ENCODE measurements around the gene SLC22A13.

The SLC22A13 gene

DNA sequence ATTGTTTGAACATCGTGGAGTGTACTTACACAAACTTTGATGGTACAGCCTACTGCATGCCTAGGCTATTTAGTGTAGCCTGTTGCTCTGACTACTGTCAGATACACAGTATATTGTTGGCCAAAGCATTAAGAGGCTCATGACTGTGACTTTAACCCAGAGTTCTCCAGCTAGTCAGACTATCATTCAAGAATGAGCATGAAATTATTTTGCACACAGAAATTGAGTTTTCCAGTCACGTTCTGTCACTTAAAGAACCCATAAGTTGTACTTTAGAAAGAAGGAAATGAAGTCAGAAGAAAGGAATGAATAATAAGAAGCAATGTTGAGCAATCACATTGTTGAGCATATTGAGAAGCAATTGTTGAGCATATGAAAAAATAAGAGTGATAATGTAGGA lies 37.6 kb upstream of the SLC22A13 start:
- TF ChIP-seq, protein P1, sequence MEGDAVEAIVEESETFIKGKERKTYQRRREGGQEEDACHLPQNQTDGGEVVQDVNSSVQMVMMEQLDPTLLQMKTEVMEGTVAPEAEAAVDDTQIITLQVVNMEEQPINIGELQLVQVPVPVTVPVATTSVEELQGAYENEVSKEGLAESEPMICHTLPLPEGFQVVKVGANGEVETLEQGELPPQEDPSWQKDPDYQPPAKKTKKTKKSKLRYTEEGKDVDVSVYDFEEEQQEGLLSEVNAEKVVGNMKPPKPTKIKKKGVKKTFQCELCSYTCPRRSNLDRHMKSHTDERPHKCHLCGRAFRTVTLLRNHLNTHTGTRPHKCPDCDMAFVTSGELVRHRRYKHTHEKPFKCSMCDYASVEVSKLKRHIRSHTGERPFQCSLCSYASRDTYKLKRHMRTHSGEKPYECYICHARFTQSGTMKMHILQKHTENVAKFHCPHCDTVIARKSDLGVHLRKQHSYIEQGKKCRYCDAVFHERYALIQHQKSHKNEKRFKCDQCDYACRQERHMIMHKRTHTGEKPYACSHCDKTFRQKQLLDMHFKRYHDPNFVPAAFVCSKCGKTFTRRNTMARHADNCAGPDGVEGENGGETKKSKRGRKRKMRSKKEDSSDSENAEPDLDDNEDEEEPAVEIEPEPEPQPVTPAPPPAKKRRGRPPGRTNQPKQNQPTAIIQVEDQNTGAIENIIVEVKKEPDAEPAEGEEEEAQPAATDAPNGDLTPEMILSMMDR (IDR thresholded peaks at IDR 0.05; ENCODE audit: borderline replicate concordance, extremely low read depth, low read length, poor library complexity, severe bottlenecking) = no peak
- TF ChIP-seq EZH2 (IDR thresholded peaks at IDR 0.05; ENCODE audit: borderline replicate concordance, low read depth, low read length, severe bottlenecking) = no peak
- no peaks in the 10 kb centered on the region for H4K20me1 ChIP-seq (ENCODE audit: insufficient read depth, low read length)
- DNase-seq = no peak
- ATAC-seq (ENCODE audit: insufficient read depth, low read depth) = no peak
- no peaks in the 10 kb centered on the region for H3K27me3 ChIP-seq (ENCODE audit: insufficient read depth, low read length, poor library complexity)
- H3K79me2 ChIP-seq (ENCODE audit: insufficient read depth, low read length) = no peaks in the 10 kb centered on the region
- H2AFZ ChIP-seq (ENCODE audit: low read depth, low read length) = no peak overlapping the region
- H3K4me1 ChIP-seq (ENCODE audit: insufficient read depth, low read length) = no peaks in the 10 kb centered on the region
- no peak overlapping the region for H3K4me2 ChIP-seq (ENCODE audit: insufficient read depth, low read length)
- H3K27ac ChIP-seq (ENCODE audit: low read length) = no peak overlapping the region
- no peak overlapping the region for H3K4me3 ChIP-seq (ENCODE audit: low read depth in 1 of 2, low read length in 2 of 2)
- H3K9me3 ChIP-seq (ENCODE audit: insufficient read depth, low read length, severe bottlenecking) = no peaks in the 10 kb centered on the region
- H3K9ac ChIP-seq (ENCODE audit: low read depth, low read length) = no peak overlapping the region
- peaks cover 90% of the 10 kb centered on the region for H3K36me3 ChIP-seq (ENCODE audit: insufficient read depth, low read length)

DNA sequence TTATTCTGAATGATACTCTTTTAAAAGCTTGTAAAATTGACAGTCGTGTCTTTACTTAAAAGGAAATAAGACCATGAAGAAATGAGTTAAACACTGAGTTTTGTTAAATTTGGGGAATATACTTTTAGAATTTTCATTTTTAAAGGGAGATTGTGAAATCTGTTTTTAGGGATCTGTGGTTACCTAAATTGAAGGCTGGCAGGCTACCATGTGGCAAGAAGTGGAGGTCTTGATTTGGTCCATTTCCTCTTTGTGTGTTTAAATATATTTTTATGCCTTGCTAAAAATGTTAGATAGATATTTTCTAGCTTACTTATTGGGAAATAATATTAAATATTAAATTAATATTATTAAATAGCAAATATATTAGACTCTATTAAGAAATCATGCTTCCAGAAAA lies 36.6 kb upstream of the SLC22A13 start:
- Histone ChIP-seq H3K79me2 (ENCODE audit: insufficient read depth, low read length) (no peaks in the 10 kb centered on the region), H2AFZ (ENCODE audit: low read depth, low read length) (no peak overlapping the region), H4K20me1 (ENCODE audit: insufficient read depth, low read length) (no peaks in the 10 kb centered on the region), H3K27me3 (ENCODE audit: insufficient read depth, low read length, poor library complexity) (no peaks in the 10 kb centered on the region), H3K9me3 (ENCODE audit: insufficient read depth, low read length, severe bottlenecking) (no peaks in the 10 kb centered on the region), H3K4me1 (ENCODE audit: insufficient read depth, low read length) (no peaks in the 10 kb centered on the region), H3K4me2 (ENCODE audit: insufficient read depth, low read length) (no peak overlapping the region), H3K27ac (ENCODE audit: low read length) (no peak overlapping the region), H3K4me3 (ENCODE audit: low read depth in 1 of 2, low read length in 2 of 2) (no peak overlapping the region), H3K9ac (ENCODE audit: low read depth, low read length) (no peak overlapping the region), H3K36me3 (ENCODE audit: insufficient read depth, low read length) (peaks cover 91% of the 10 kb centered on the region)
- no peak for TF ChIP-seq EZH2 (IDR thresholded peaks at IDR 0.05; ENCODE audit: borderline replicate concordance, low read depth, low read length, severe bottlenecking)
- TF ChIP-seq, protein P1 (IDR thresholded peaks at IDR 0.05; ENCODE audit: borderline replicate concordance, extremely low read depth, low read length, poor library complexity, severe bottlenecking) = no peak
- DNase-seq (no peak), ATAC-seq (ENCODE audit: insufficient read depth, low read depth) (no peak)

DNA sequence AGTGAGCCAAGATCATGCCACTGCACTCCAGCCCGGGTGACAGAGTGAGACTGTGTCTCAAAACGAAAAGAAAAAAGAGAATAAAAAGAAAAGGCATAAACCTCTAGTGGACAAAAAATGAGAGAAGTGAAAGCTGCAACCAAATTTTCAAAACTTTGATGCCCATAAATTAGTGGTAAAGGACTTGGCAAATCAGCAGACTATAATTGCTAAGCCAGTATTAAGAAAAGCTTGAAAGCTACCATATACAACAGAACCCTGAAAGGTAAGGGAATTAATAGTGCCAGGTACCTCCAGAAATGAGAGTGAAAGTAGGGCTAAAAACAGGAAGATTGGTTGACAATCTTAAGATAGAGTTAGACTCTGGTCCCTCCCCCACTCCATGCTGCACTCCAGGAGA lies 32.9 kb upstream of the SLC22A13 start:
- TF ChIP-seq, protein P1 (IDR thresholded peaks at IDR 0.05; ENCODE audit: borderline replicate concordance, extremely low read depth, low read length, poor library complexity, severe bottlenecking) = no peak
- no peak for TF ChIP-seq EZH2 (IDR thresholded peaks at IDR 0.05; ENCODE audit: borderline replicate concordance, low read depth, low read length, severe bottlenecking)
- H3K4me2 ChIP-seq (ENCODE audit: insufficient read depth, low read length) = no peak overlapping the region
- no peak overlapping the region for H3K9ac ChIP-seq (ENCODE audit: low read depth, low read length)
- no peaks in the 10 kb centered on the region for H3K27me3 ChIP-seq (ENCODE audit: insufficient read depth, low read length, poor library complexity)
- H4K20me1 ChIP-seq (ENCODE audit: insufficient read depth, low read length) = no peaks in the 10 kb centered on the region
- H2AFZ ChIP-seq (ENCODE audit: low read depth, low read length) = no peak overlapping the region
- ATAC-seq (ENCODE audit: insufficient read depth, low read depth) = no peak
- no peaks in the 10 kb centered on the region for H3K4me1 ChIP-seq (ENCODE audit: insufficient read depth, low read length)
- no peak for DNase-seq
- no peaks in the 10 kb centered on the region for H3K9me3 ChIP-seq (ENCODE audit: insufficient read depth, low read length, severe bottlenecking)
- H3K4me3 ChIP-seq (ENCODE audit: low read depth in 1 of 2, low read length in 2 of 2) = no peak overlapping the region
- no peak overlapping the region for H3K27ac ChIP-seq (ENCODE audit: low read length)
- no peaks in the 10 kb centered on the region for H3K79me2 ChIP-seq (ENCODE audit: insufficient read depth, low read length)
- peaks cover 84% of the 10 kb centered on the region for H3K36me3 ChIP-seq (ENCODE audit: insufficient read depth, low read length)

DNA sequence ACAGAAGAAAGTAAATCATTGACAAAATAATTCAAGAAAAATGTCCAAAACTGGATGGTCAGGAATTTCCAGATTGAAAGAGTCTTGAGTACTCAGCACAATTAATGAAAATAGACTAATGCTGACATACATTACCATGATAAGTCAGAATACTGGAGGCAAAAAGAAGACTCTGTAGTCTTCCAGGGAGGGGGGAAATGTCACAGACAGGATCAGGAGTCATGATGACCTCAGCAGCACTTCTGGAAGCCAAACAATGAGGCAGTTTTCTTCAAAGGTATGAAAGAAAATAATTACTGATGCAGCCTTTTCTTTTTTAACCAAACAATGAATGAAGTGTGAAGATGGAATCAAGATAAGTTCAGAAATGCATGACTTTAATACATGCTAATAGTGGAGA lies 30.1 kb upstream of the SLC22A13 start:
- Histone ChIP-seq H3K27me3 (ENCODE audit: insufficient read depth, low read length, poor library complexity) (no peaks in the 10 kb centered on the region), H2AFZ (ENCODE audit: low read depth, low read length) (no peak overlapping the region), H3K79me2 (ENCODE audit: insufficient read depth, low read length) (no peaks in the 10 kb centered on the region), H3K9ac (ENCODE audit: low read depth, low read length) (no peak overlapping the region), H3K4me1 (ENCODE audit: insufficient read depth, low read length) (no peaks in the 10 kb centered on the region), H3K36me3 (ENCODE audit: insufficient read depth, low read length) (peaks cover 86% of the 10 kb centered on the region), H3K9me3 (ENCODE audit: insufficient read depth, low read length, severe bottlenecking) (no peaks in the 10 kb centered on the region), H4K20me1 (ENCODE audit: insufficient read depth, low read length) (no peaks in the 10 kb centered on the region), H3K4me2 (ENCODE audit: insufficient read depth, low read length) (no peak overlapping the region), H3K27ac (ENCODE audit: low read length) (no peak overlapping the region), H3K4me3 (ENCODE audit: low read depth in 1 of 2, low read length in 2 of 2) (no peak overlapping the region)
- TF ChIP-seq EZH2 (IDR thresholded peaks at IDR 0.05; ENCODE audit: borderline replicate concordance, low read depth, low read length, severe bottlenecking) = no peak
- TF ChIP-seq, protein P1 (IDR thresholded peaks at IDR 0.05; ENCODE audit: borderline replicate concordance, extremely low read depth, low read length, poor library complexity, severe bottlenecking) = no peak
- DNase-seq (no peak), ATAC-seq (ENCODE audit: insufficient read depth, low read depth) (no peak)

Measured in DND-41 (cell line).